A673 (cell line): ENCODE data around the gene CTDSP2. TPM values are rescaled to one million over a fixed set of nuclear protein-coding genes. Genes with fewer than 3 reads are reported as not detected.
"Not testable (repeated sequence)": the region's sequence is repeated elsewhere in the genome, so short reads cannot be mapped to it uniquely, and the experiment has no call there.

Experiments
- BruUV-seq: library from RNA; stranded (reverse); fragments of 400-500 nt; replicated peaks from 2 replicates; lab custom pipeline; 2021; lab: Mats Ljungman, UMichigan
- CTCF ChIA-PET: fragments of 300-600 bp; sonication (Branson Sonifier 250); formaldehyde crosslinking; loops from one replicate; lab custom pipeline; 2022; ENCODE audit warnings: antibody characterized with exemption; lab: Charles Lee
- POLR2A ChIA-PET: fragments of 300-600 bp; sonication (Branson Sonifier 250); formaldehyde crosslinking; loops from one replicate; lab custom pipeline; 2022; ENCODE audit warnings: antibody characterized with exemption; ENCODE audit not compliant: low non-redundant PET; lab: Charles Lee
- DNase-seq: peaks from one replicate; pipeline ENCODE4 v3.0.0-alpha.2; 2015; ENCODE audit warnings: low spot score
- H3K27ac ChIP-seq: fragments of 200-600 bp; sonication (generic); 2 replicates; pipeline ENCODE4 v1.5.1; 2016; ENCODE audit warnings: mixed run types, low read depth, mild to moderate bottlenecking, mixed read lengths, antibody characterized with exemption, low read length; ENCODE audit not compliant: poor library complexity, severe bottlenecking
- H3K27me3 ChIP-seq: fragments of 200-600 bp; sonication (generic); replicated peaks from 2 replicates; pipeline ENCODE4 v1.6.1; 2017; ENCODE audit warnings: mixed run types, low read depth, mild to moderate bottlenecking, mixed read lengths, antibody characterized with exemption, low read length; ENCODE audit not compliant: insufficient read depth, poor library complexity
- H3K36me3 ChIP-seq: fragments of 200-600 bp; sonication (generic); 2 replicates; pipeline ENCODE4 v1.6.1; 2016; ENCODE audit warnings: mixed run types, mild to moderate bottlenecking, mixed read lengths, antibody characterized with exemption, low read length; ENCODE audit not compliant: insufficient read depth, poor library complexity, severe bottlenecking
- H3K4me1 ChIP-seq: fragments of 200-600 bp; sonication (generic); 2 replicates; pipeline ENCODE4 v1.6.1; 2017; ENCODE audit warnings: mixed run types, mild to moderate bottlenecking, mixed read lengths, antibody characterized with exemption, low read length; ENCODE audit not compliant: insufficient read depth, poor library complexity, severe bottlenecking
- H3K4me3 ChIP-seq: fragments of 200-600 bp; sonication (generic); 2 replicates; pipeline ENCODE4 v1.5.1; 2016; ENCODE audit warnings: low read depth, mixed run types, mild to moderate bottlenecking, mixed read lengths, low read length; ENCODE audit not compliant: poor library complexity, severe bottlenecking
- H3K9me3 ChIP-seq: fragments of 200-600 bp; sonication (generic); 2 replicates; pipeline ENCODE4 v1.6.1; 2016; ENCODE audit warnings: mixed run types, low read depth, mild to moderate bottlenecking, mixed read lengths, antibody characterized with exemption, low read length; ENCODE audit not compliant: poor library complexity, severe bottlenecking
- CTCF ChIP-seq: fragments of 300-800, 200-600 bp; sonication (generic); conservative IDR thresholded peaks from 2 replicates; pipeline ENCODE4 v1.5.1; 2017; ENCODE audit warnings: low read depth, mild to moderate bottlenecking, antibody characterized with exemption, low read length, moderate library complexity, mixed read lengths
- EZH2 ChIP-seq: fragments of 200-600 bp; sonication (generic); IDR thresholded peaks from 2 replicates; pipeline ENCODE4 v1.6.1; 2017; ENCODE audit warnings: borderline replicate concordance, low read depth, mild to moderate bottlenecking, mixed read lengths, antibody characterized with exemption, low read length; ENCODE audit not compliant: poor library complexity, severe bottlenecking
- intact Hi-C: fragments of 100-400 bp; cut with micrococcal nuclease; formaldehyde crosslinking; loops from one replicate; pipeline ENCODE4 v1.10.0; 2022; ENCODE audit not compliant: unreplicated experiment
- total RNA-seq: library from RNA; stranded (reverse); gene quantifications from 2 replicates; pipeline ENCODE4 v1.2.3, GENCODE V29; 2021

CTDSP2 gene
- total RNA-seq, 1 experiment from 2014 or later: 115 TPM

GRCh38 chr12:57883057-57883456 lies 36.5 kb upstream of the CTDSP2 start:
- intact Hi-C loops: no loop called here
- ChIA-PET CTCF (no interaction called here), POLR2A (no interaction called here)
- H3K4me1 ChIP-seq: peaks cover 4% of the 10 kb centered on the region
- no peak overlapping the region for H3K4me3 ChIP-seq
- DNase-seq: no peak
- BruUV-seq: no TSS peak
- no peak overlapping the region for H3K27ac ChIP-seq
- no peaks in the 10 kb centered on the region for H3K27me3 ChIP-seq
- no peaks in the 10 kb centered on the region for H3K36me3 ChIP-seq
- no peaks in the 10 kb centered on the region for H3K9me3 ChIP-seq
- TF ChIP-seq CTCF (no peak), EZH2 (no peak)

DNA sequence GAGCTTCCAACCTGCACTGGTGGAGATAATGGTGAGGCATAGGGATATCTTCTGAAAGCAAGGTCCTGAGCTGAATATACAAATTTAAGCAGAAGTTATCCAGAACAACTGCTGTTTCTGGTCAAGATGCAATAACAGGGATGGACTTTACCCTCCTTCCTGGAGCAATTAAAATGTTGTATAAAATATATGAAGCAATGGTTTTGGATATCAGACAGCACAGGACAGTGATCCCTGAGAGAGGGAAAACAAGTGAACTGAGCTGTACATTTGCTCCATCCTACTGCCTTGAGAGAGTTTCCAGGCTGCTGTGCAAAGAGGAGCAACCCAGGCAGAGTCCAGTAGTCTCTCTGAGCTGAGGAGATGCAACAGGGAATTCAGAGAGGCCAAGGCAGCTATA lies 36.0 kb upstream of the CTDSP2 start:
- H3K4me3 ChIP-seq: no peak overlapping the region
- intact Hi-C loops: no loop called here
- no peak for DNase-seq
- H3K36me3 ChIP-seq: no peaks in the 10 kb centered on the region
- ChIA-PET CTCF (no interaction called here), POLR2A (no interaction called here)
- BruUV-seq: no TSS peak
- no peaks in the 10 kb centered on the region for H3K9me3 ChIP-seq
- TF ChIP-seq CTCF: no peak
- TF ChIP-seq EZH2: no peak
- H3K4me1 ChIP-seq: peaks cover 4% of the 10 kb centered on the region
- H3K27ac ChIP-seq: no peak overlapping the region
- no peaks in the 10 kb centered on the region for H3K27me3 ChIP-seq

- no peak overlapping the region for H3K4me3 ChIP-seq
- DNase-seq: no peak
- intact Hi-C loops: no loop called here
- H3K4me1 ChIP-seq: peaks cover 4% of the 10 kb centered on the region
- no peaks in the 10 kb centered on the region for H3K27me3 ChIP-seq
- TF ChIP-seq EZH2: no peak
- POLR2A ChIA-PET: no interaction called here
- BruUV-seq: no TSS peak
- H3K27ac ChIP-seq: no peak overlapping the region
- H3K9me3 ChIP-seq: no peaks in the 10 kb centered on the region
- H3K36me3 ChIP-seq: no peaks in the 10 kb centered on the region
- CTCF ChIA-PET: no interaction called here
These were observed 34.9 kb upstream of the CTDSP2 start for GRCh38 chr12:57881475-57881874.

DNA sequence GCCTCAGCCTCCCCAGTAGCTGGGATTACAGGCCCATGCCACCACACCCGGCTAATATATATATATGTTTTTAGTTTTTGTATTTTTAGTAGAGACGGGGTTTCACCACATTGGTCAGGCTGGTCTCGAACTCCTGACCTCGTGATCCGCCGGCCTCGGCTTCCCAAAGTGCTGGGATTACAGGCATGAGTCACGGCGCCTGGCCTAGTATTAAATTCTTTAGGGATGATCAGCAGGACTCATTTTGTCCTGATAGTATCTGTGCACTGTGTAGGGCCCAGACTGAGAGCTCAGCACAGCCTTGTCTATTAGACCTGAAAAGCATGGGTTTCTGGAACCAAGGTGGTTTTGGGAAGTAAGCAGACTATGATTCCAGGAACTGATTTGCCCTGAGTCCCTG lies 34.5 kb upstream of the CTDSP2 start:
- H3K4me3 ChIP-seq, BruUV-seq, H3K27ac ChIP-seq, H3K9me3 ChIP-seq, H3K36me3 ChIP-seq, H3K27me3 ChIP-seq, H3K4me1 ChIP-seq, intact Hi-C loops, DNase-seq, CTCF ChIA-PET, POLR2A ChIA-PET: not testable (repeated sequence)
